Stimulated activated CD4-positive, alpha-beta T cell treated with anti-CD3 and anti-CD28 coated beads, Interleukin-15, amount 100 ng/mL, for 24 hours (primary cell): ENCODE results near the gene ABCC11.

Source experiments
- DNase-seq: peaks from one replicate; pipeline ENCODE4 v3.0.0-alpha.2; 2020

Gene ABCC11

DNA sequence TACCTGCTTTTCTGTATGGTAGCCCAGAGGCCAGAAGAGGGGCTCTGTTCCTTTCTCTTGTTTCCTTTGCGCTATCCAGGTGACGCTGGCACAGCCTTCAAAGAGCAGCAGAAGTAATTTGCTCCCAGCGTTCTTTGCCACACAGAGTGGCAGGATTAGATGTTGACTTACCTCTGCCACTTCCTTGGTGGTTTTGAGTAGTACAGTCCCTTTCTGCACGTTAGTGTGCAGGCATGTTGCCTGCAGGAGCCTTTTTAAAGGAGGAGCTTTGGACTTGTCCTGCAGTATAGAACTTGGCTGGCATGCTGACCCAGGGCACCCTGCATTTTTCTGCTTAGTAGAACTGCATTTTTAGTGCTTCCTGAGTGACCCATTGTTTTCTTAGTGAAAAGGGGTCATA lies at the start of gene ABCC11:
TSS of gene ABCC11 (minus strand) at position 229 of the 400 bp plus-strand sequence. CDS start 15,618 bp downstream, outside the sequence.
- DNase-seq = no peak

DNA sequence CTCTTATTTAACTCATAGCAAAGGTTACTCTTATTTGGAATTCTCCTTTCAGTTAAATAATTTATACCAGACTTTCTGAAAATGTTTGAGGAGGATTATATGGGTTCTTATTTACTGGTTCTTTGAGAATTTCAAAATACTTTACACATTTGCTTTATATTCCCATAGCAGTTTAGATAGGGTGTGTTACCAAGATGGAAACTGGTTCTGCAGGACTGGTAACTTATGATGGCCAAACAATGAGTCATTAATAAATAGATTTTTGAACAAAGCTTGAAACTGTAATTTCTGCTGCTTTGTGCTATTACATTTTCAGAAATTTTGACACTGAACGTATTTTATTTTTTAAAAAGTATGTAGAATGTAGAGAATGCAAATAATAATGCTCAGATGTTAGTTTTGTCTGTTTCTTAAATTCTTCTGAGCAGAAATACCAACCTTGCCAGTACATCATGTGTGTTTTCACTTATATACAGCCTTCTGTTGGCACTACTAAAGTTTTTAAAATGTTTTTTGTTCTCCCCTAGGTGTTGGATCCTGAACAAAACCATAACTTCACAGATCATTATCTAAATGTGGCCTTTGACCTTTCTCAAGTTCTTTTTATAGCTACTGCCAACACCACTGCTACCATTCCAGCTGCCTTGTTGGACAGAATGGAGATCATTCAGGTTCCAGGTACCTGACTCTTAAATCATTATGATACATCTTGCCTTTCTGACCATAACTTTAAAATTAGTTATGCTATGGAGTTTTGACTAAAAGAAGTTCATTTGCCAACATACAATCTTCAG lies 48.3 kb upstream of the ABCC11 start:
- no peak for DNase-seq

DNA sequence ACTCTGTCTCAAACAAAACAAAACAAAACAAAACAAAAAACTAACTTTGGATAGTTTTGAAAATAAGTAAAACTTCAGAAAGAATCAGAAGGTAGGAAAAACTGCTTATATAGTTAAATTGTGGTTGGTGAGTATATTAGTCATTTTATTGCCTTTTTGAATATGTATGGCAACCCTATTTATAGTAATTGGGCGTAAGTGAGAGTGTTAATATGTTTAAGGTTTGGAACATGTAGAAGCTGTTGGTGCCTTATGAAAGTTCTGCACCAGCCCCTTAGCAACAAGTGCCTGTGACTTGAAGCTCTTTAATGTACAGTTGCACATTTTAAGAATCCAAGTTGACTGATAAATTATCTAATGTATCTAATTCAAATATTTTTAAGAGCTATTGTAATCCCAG lies 47.4 kb upstream of the ABCC11 start:
- no peak for DNase-seq

DNA sequence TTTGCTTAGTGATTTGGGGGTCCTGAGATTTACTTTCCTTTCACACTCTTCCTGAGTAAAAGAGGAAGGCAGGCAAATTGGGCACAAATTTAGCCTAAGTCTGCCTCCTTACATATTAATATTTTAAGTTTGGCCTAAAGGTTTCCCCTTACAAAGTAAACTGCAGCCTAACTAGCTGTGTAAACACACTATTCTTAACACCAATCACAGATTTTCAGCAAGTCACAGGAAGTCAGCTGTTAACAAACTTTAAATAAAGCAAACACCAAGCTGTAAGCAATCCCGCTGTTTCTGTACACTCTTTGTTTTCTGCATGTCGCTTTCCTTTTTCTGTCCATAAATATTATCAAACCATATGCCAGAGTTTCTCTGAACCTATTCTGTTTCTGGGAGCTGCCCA lies 45.1 kb upstream of the ABCC11 start:
- no peak for DNase-seq

- no peak for DNase-seq
Observed at GRCh38 chr16:48291754-48292153, 44.4 kb upstream of the ABCC11 start.

DNA sequence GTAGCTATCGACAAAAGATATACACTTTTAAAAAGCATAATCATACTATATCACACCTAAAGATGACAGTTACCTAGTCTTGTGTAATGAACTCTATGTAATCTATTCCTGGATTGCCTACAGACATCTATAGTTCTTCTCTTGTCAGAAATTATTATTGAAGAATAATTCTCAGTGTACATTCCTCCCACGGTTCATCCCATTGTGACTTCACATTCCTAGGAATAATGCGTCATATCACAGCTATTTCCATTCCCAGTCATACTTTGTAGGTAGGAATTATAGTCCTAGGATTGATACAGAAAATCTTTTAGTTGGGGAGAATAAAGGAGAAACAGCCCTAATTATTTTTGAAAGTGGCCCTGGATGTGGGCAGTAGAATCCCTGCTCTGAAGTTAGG lies 44.0 kb upstream of the ABCC11 start:
- no peak for DNase-seq

GRCh38 chr16:48287239-48287638 lies 39.9 kb upstream of the ABCC11 start:
- DNase-seq = no peak

DNA sequence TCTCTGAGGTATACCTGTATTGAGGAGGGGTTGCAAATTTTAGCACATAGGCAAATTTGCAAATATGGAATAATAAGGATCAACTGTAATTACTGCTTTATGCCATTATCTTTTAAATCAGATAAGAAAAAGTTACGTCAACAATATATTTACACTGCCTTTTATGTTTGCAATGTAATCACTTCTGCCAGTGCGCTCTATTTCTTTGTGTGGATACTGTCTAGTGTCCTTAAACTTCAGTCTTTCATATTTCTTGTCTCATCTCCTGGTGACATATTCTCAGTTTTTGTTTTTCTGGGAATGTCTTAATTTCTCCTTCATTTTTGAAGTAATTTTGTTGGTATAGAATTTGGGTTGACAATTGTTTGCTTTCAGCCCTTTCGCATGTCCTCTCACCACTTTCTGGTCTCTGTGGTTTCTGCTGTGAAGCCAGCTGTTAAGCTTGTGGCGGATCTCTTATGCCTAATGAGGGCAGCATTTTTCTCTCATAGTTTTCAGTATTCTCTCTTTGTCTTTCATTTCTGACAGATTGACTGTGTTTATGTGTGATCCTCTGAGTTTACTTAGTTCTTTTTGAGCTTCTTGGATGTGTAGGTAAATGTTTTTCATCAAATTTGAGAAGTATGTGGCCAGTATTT lies 37.6 kb upstream of the ABCC11 start:
- DNase-seq = no peak

DNA sequence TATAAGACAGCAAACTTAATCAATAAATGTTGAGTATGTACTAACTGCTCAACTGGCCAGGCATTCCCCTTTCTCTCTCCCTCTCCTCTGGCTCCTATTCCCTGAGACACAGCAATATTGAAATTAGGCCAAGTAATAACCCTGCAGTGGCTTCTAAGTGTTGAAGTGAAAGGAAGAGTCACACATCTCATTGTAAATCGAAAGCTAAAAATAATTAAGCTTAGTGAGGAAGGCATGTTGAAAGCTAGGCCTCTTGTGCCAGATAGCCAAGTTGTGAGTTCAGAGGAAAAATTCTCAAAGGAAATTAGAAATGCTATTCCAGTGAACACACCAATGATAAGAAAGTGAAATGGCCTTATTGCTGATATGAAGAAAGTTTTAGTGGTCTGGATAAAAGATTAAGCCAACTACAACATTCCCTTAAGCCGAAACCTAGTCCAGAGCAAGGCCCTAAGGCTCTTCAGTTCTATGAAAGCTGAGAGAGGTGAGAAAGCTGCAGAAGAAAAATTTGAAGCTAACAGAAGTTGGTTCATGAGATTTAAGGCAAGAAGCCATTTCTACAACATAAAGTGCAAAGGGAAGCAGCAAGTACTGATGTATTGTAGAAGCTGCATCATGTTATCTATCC lies 35.4 kb upstream of the ABCC11 start:
- no peak for DNase-seq

DNA sequence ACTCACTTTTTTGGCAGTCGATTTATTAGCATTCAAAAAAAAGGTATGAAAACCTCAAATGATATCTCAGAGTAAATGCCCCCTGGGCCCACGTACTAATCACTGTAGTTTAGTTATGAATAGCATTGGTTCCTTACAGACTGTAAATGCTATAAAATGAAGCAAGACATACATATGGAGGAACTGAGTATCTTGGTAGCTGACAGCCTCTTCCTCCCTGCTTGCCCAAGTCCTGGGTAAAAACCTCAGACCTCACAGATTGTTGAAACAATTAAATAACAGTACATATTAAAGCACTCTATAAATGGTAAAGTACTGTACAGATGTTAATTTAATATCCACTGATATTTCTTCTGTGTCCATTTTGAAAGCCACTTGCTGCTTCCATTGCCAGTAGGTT lies 33.2 kb upstream of the ABCC11 start:
- no peak for DNase-seq

DNA sequence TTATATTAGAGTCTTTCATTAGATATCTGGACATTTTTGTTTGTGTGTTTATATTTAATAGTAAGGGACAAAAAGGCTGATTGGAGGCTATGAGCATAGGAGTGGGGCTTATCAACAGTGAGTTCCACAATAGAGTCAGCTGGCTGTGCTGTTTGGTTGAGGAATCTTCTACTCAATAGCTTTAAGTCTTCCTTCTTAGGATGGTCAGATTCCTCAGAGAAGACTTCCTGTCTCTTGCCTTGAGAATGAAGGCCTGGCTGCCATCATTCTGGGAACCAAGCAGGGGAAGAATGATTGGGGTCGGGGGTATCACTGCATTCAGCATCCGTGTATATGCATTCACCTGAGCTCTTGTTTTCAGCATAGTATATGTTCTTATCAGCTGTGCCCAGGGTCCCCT lies 31.9 kb upstream of the ABCC11 start:
- DNase-seq = no peak

- DNase-seq = no peak
Observed at GRCh38 chr16:48277158-48277557, 29.8 kb upstream of the ABCC11 start.

- DNase-seq = no peak
Observed at GRCh38 chr16:48276102-48276501, 28.8 kb upstream of the ABCC11 start.

DNA sequence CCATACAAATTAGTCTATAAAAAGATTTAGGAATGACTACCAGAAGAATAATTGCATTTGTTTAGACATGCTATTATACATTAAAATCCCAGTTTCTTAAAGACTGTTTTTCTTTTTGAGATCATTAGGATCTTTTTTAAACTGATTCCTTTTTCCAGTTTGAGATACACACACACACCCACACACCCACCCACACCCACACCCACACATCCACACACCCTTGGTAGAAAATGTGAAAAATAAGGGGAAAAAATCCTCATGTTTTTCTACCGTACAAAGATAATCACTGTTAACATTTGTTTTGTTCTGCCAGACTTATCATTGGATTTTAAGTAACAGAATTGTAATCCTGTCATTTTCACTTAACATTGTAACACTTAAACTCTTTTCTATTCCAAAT lies 27.1 kb upstream of the ABCC11 start:
- DNase-seq = no peak

DNA sequence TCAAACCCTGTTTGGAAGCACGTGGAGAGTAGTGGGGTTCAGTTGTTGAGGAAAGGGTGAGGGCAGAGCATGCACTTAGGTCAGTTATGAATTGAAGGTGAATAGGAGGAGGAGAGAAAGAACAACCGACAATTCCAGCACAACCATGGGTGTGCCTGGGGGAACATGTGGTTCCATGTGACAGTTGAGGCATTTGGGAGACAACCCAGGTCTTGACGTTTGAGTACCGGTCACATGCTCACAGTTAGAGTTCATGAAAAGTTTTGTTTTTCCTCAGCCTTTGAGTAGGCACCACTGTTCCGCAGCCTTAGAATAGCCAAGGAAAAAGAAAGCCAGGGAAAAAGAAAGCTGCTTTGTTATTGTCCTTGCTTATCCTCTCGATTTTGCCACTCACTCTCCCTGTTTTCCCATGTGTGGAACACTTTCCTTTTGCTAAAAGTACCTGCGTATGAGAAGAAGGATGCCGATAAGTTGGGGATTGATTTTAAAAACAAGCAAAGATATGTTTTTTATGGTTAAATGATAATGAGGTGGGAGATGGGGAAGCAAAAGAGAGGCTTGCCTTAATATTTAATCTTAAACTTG lies 25.6 kb upstream of the ABCC11 start:
- no peak for DNase-seq

GRCh38 chr16:48271728-48272127 lies 24.4 kb upstream of the ABCC11 start:
- no peak for DNase-seq

GRCh38 chr16:48269011-48269410 lies 21.7 kb upstream of the ABCC11 start:
- no peak for DNase-seq

GRCh38 chr16:48262631-48263030 lies 15.3 kb upstream of the ABCC11 start:
- no peak for DNase-seq

- DNase-seq = no peak
Observed at GRCh38 chr16:48261569-48261968, 14.2 kb upstream of the ABCC11 start.

- no peak for DNase-seq
Observed at GRCh38 chr16:48256579-48257177, 9.3 kb upstream of the ABCC11 start.

DNA sequence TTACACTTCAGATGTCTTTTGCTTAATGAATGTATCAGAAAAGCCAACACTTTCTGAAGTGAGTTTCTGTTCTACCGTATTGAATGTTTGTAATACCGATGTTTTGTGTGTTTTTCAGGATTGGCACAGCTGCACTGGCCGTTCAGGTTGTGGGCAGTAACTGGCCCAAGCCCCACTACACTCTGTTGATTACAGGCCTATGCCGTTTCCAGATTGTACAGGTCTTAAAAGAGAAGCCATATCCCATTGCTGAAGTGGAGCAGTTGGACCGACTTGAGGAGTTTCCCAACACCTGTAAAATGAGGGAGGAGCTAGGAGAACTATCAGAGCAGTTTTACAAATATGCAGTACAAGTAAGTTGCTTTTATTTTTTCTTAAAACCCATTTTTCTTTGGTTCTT lies 4.7 kb upstream of the ABCC11 start:
- DNase-seq = no peak

- no peak for DNase-seq
Observed at GRCh38 chr16:48250520-48251278, 3.4 kb upstream of the ABCC11 start.

DNA sequence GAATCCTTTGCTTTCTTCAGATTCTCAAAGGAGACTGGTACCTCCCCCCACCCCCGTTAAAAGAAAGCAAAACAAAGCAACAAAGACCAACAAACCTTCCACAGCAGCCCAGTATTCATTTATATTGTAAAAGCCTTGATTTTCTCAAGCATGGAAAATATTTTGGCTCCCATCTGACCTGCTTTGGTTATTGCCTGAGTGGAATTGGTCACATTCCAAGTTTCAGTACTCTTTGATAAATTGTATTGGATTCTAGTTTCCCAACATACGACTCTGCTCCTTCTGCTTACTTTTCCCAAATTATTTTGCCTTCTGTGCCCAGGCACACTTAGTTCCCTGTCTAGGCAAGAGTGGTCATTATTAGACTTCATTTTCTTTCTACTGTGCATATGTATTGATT lies 1.3 kb downstream of the ABCC11 start:
- no peak for DNase-seq
